K562 (cell line): ENCODE measurements around the gene TTLL11.

Experiments used
- EGR1 ChIP-seq: fragments of 450-650 bp; conservative IDR thresholded peaks from 2 replicates; pipeline ENCODE4 v1.6.1; 2017; ENCODE audit warnings: mild to moderate bottlenecking
- EZH2 ChIP-seq: IDR thresholded peaks from 2 replicates; pipeline ENCODE4 v1.6.1; 2012; ENCODE audit warnings: low read depth, mild to moderate bottlenecking, inconsistent platforms, low read length, borderline replicate concordance
- MTA2 ChIP-seq: fragments of 450-650 bp; IDR thresholded peaks from 2 replicates; pipeline ENCODE4 v1.6.1; 2016; ENCODE audit warnings: low read depth
- POLR2A ChIP-seq: fragments of 450-650 bp; conservative IDR thresholded peaks from 2 replicates; pipeline ENCODE4 v1.6.1; 2016
- RNF2 ChIP-seq: sonication (generic); IDR thresholded peaks from 2 replicates; pipeline ENCODE4 v1.6.1; 2016
- TAF1 ChIP-seq: IDR thresholded peaks from 2 replicates; pipeline ENCODE4 v1.6.1; 2011; ENCODE audit warnings: mild to moderate bottlenecking, low read length, moderate library complexity; ENCODE audit not compliant: insufficient read depth, control insufficient read depth, severe bottlenecking; ENCODE audit errors: extremely low read depth
- USF2 ChIP-seq: sonication (generic); formaldehyde crosslinking; IDR thresholded peaks from 2 replicates; pipeline ENCODE4 v1.5.0; 2020; ENCODE audit warnings: missing genetic modification reagents
- ZNF224 ChIP-seq: sonication (generic); formaldehyde crosslinking; IDR thresholded peaks from 2 replicates; pipeline ENCODE4 v1.8.0; 2022; ENCODE audit warnings: mild to moderate bottlenecking, missing genetic modification reagents

GRCh38 chr9:122058051-122058450, 35.1 kb downstream of the TTLL11 start:
- no peak for TF ChIP-seq ZNF224 (CRISPR knock-in tag)
- TF ChIP-seq USF2 (CRISPR knock-in tag): no peak
- TF ChIP-seq MTA2: no peak
- TF ChIP-seq RNF2: no peak
- TF ChIP-seq EGR1: no peak
- TF ChIP-seq TAF1: no peak
- no peak for TF ChIP-seq POLR2A
- TF ChIP-seq EZH2: no peak
